ENCODE data around the gene AREG. TPM values are rescaled to one million over a fixed set of nuclear protein-coding genes. Genes with fewer than 3 reads are reported as not detected.
A peak's percentile ranks its signal among the peaks of the same experiment; 100 is the strongest.

Gene AREG
- total and polyA plus RNA-seq, 9 of the 15 experiments (the other 6 are each of a cell fraction or from before 2014, with no cell fraction given) = 1.4 to 7.7 (median 5.4) TPM

- TF ChIP-seq JUNB (CRISPR knock-in tag; conservative IDR thresholded peaks at IDR 0.05) (no peak), ZNF717 (CRISPR knock-in tag; IDR thresholded peaks at IDR 0.05) (no peak), ZNF280A (IDR thresholded peaks at IDR 0.05; ENCODE audit: low read depth, partially characterized antibody) (no peak), ZNF76 (CRISPR knock-in tag; IDR thresholded peaks at IDR 0.05; ENCODE audit: borderline replicate concordance) (no peak), MCM3 (IDR thresholded peaks at IDR 0.05) (no peak), SAFB2 (IDR thresholded peaks at IDR 0.05; ENCODE audit: borderline replicate concordance, low read depth, low read length, severe bottlenecking) (no peak), SIX5 (IDR thresholded peaks at IDR 0.05; ENCODE audit: borderline replicate concordance in 1 of 2, insufficient read depth in 1 of 2, low read depth in 1 of 2, low read length in 2 of 2) (no peak), KHSRP (IDR thresholded peaks at IDR 0.05) (no peak), MED1 (CRISPR knock-in tag; IDR thresholded peaks at IDR 0.05; ENCODE audit: borderline replicate concordance) (no peak), ZNF764 (CRISPR knock-in tag; IDR thresholded peaks at IDR 0.05; ENCODE audit: low read depth) (no peak), MECOM (CRISPR knock-in tag; IDR thresholded peaks at IDR 0.05) (no peak), NEUROD1 (IDR thresholded peaks at IDR 0.05; ENCODE audit: borderline replicate concordance, low read depth, low read length, partially characterized antibody) (no peak), ZBTB2 (IDR thresholded peaks at IDR 0.05) (0 out of 2 replicates have a peak, but pooled peaks have one; percentile 25), BCL6 (CRISPR knock-in tag; IDR thresholded peaks at IDR 0.05) (no peak), ZNF311 (CRISPR knock-in tag; IDR thresholded peaks at IDR 0.05) (no peak), ZNF146 (CRISPR knock-in tag; IDR thresholded peaks at IDR 0.05; ENCODE audit: unreplicated experiment) (no peak), ZNF584 (CRISPR knock-in tag; IDR thresholded peaks at IDR 0.05; ENCODE audit: low read depth) (no peak), NONO (IDR thresholded peaks at IDR 0.05; ENCODE audit: low read depth in 2 of 2, low read length in 1 of 2) (peak in 1 of 2 experiments; percentile 58; a peak in 1 of 4 replicates), GATA2 (CRISPR knock-in tag; IDR thresholded peaks at IDR 0.05) (no peak), BACH1 (tag; IDR thresholded peaks at IDR 0.05) (no peak), CSDE1 (IDR thresholded peaks at IDR 0.05) (no peak), SMAD3 (CRISPR knock-in tag; conservative IDR thresholded peaks at IDR 0.05) (no peak), CBFB (CRISPR knock-in tag; IDR thresholded peaks at IDR 0.05) (no peak), TCF15 (CRISPR knock-in tag; IDR thresholded peaks at IDR 0.05) (no peak), TGIF2 (CRISPR knock-in tag; IDR thresholded peaks at IDR 0.05) (no peak; the same call in 1 of the 2 replicates), TEAD2 (tag; IDR thresholded peaks at IDR 0.05) (no peak), PPARD (CRISPR knock-in tag; IDR thresholded peaks at IDR 0.05) (no peak), PHB (CRISPR knock-in tag; IDR thresholded peaks at IDR 0.05) (peak; percentile 72; the same call in 1 of the 2 replicates), IRF2 (CRISPR knock-in tag; IDR thresholded peaks at IDR 0.05) (no peak)
Measured at GRCh38 chr4:74444891-74445642, at the start of gene AREG (continued).

Data from K562 (cell line).